ACC112 (cell line): Measurements from ENCODE around the gene MZF1.

Experiments used
- H2AFZ ChIP-seq: fragments of 200-600 bp; sonication (generic); one replicate; pipeline ENCODE4 v1.6.0; 2017; ENCODE audit warnings: antibody characterized with exemption, low read length; ENCODE audit not compliant: unreplicated experiment
- H3K27ac ChIP-seq: fragments of 200-600 bp; sonication (generic); 2 replicates; pipeline ENCODE4 v1.5.1; 2014; ENCODE audit warnings: low read depth, mild to moderate bottlenecking, antibody characterized with exemption, low read length, moderate library complexity
- H3K27me3 ChIP-seq: fragments of 200-600 bp; sonication (generic); 2 replicates; pipeline ENCODE4 v1.6.1; 2014; ENCODE audit warnings: mild to moderate bottlenecking, antibody characterized with exemption, low read length, moderate library complexity, mixed read lengths; ENCODE audit not compliant: insufficient read depth
- H3K36me3 ChIP-seq: fragments of 200-600 bp; sonication (generic); 2 replicates; pipeline ENCODE4 v1.6.1; 2016; ENCODE audit warnings: mild to moderate bottlenecking, antibody characterized with exemption, low read length, moderate library complexity, mixed read lengths; ENCODE audit not compliant: insufficient read depth
- H3K4me1 ChIP-seq: fragments of 200-600 bp; sonication (generic); one replicate; pipeline ENCODE4 v1.6.1; 2016; ENCODE audit warnings: low read length, mixed read lengths; ENCODE audit not compliant: insufficient read depth, unreplicated experiment, control insufficient read depth
- H3K4me3 ChIP-seq: fragments of 200-600 bp; sonication (generic); 2 replicates; pipeline ENCODE4 v1.5.1; 2014; ENCODE audit warnings: mild to moderate bottlenecking, low read depth, low read length
- H3K79me2 ChIP-seq: fragments of 200-600 bp; sonication (generic); one replicate; pipeline ENCODE4 v1.6.0; 2016; ENCODE audit warnings: low read length; ENCODE audit not compliant: control insufficient read depth, unreplicated experiment, insufficient read depth

MZF1 gene

GRCh38 chr19:58558623-58559274, 14.4 kb downstream of the MZF1 start:
- H2AFZ ChIP-seq = peak overlapping the region; percentile 56
- H3K27me3 ChIP-seq = no peaks in the 10 kb centered on the region
- H3K79me2 ChIP-seq = peaks cover 28% of the 10 kb centered on the region
- peaks cover 17% of the 10 kb centered on the region for H3K4me1 ChIP-seq
- H3K36me3 ChIP-seq = no peaks in the 10 kb centered on the region
- H3K27ac ChIP-seq = peak overlapping the region; percentile 98
- H3K4me3 ChIP-seq = peak overlapping the region; percentile 96

GRCh38 chr19:58558066-58558622, 15.0 kb downstream of the MZF1 start, which contains the start of gene UBE2M:
Gene UBE2M, minus strand, starts transcription at chr19:58558611. Its CDS starts 230 bp downstream, at chr19:58558381.
- Histone ChIP-seq H3K27me3 (no peaks in the 10 kb centered on the region), H2AFZ (peak within 1 kb of the TSS; percentile 56), H3K27ac (peak within 1 kb of the TSS; percentile 98), H3K4me3 (peak within 1 kb of the TSS; percentile 96), H3K4me1 (peaks cover 21% of the 10 kb centered on the region), H3K36me3 (no peaks in the 10 kb centered on the region), H3K79me2 (peaks cover 28% of the 10 kb centered on the region)

GRCh38 chr19:58557221-58558065, 15.7 kb downstream of the MZF1 start:
- Histone ChIP-seq H3K79me2 (peaks cover 28% of the 10 kb centered on the region), H3K36me3 (peaks cover 3% of the 10 kb centered on the region; the same call in 1 of the 2 replicates), H3K4me3 (peak overlapping the region; percentile 88), H3K4me1 (peaks cover 21% of the 10 kb centered on the region), H2AFZ (no peak overlapping the region), H3K27me3 (no peaks in the 10 kb centered on the region), H3K27ac (peak overlapping the region; percentile 98)

- Histone ChIP-seq H3K4me1 (peaks cover 21% of the 10 kb centered on the region), H2AFZ (no peak overlapping the region), H3K27me3 (no peaks in the 10 kb centered on the region), H3K79me2 (peaks cover 28% of the 10 kb centered on the region), H3K4me3 (peak overlapping the region; percentile 88), H3K27ac (0 out of 2 replicates have a peak overlapping the region, but pooled peaks have one; percentile 98), H3K36me3 (peaks cover 3% of the 10 kb centered on the region; the same call in 1 of the 2 replicates)
Observed at GRCh38 chr19:58556622-58557220, 16.4 kb downstream of the MZF1 start.

GRCh38 chr19:58555920-58556621, 17.1 kb downstream of the MZF1 start:
- H3K27me3 ChIP-seq = no peaks in the 10 kb centered on the region
- H3K27ac ChIP-seq = no peak overlapping the region; the same call in 1 of the 2 replicates
- H3K4me3 ChIP-seq = peak overlapping the region; percentile 88; the same call in 1 of the 2 replicates
- H3K79me2 ChIP-seq = peaks cover 28% of the 10 kb centered on the region
- peaks cover 5% of the 10 kb centered on the region for H3K36me3 ChIP-seq
- peaks cover 21% of the 10 kb centered on the region for H3K4me1 ChIP-seq
- no peak overlapping the region for H2AFZ ChIP-seq

GRCh38 chr19:58555369-58555885, 17.7 kb downstream of the MZF1 start:
- Histone ChIP-seq H3K4me1 (peaks cover 21% of the 10 kb centered on the region), H3K4me3 (peak overlapping the region; percentile 82), H3K79me2 (peaks cover 28% of the 10 kb centered on the region), H3K27ac (peak overlapping the region; percentile 89), H3K27me3 (no peaks in the 10 kb centered on the region), H3K36me3 (peaks cover 9% of the 10 kb centered on the region), H2AFZ (peak overlapping the region; percentile 70)

- H3K79me2 ChIP-seq = peaks cover 28% of the 10 kb centered on the region
- peak within 1 kb of the TSS; percentile 70 for H2AFZ ChIP-seq
- H3K36me3 ChIP-seq = peaks cover 9% of the 10 kb centered on the region
- peak within 1 kb of the TSS; percentile 82 for H3K4me3 ChIP-seq
- peaks cover 19% of the 10 kb centered on the region for H3K4me1 ChIP-seq
- H3K27me3 ChIP-seq = no peaks in the 10 kb centered on the region
- peak within 1 kb of the TSS; percentile 89 for H3K27ac ChIP-seq
Observed at GRCh38 chr19:58554494-58555368, 18.4 kb downstream of the MZF1 start, which contains the start of gene CHMP2A. Gene CHMP2A, minus strand, starts transcription at chr19:58555105. Its CDS starts 893 bp downstream, at chr19:58554212.

GRCh38 chr19:58553799-58554493, 19.2 kb downstream of the MZF1 start:
- Histone ChIP-seq H3K27ac (peak overlapping the region; percentile 89), H2AFZ (no peak overlapping the region), H3K36me3 (peaks cover 9% of the 10 kb centered on the region), H3K79me2 (peaks cover 29% of the 10 kb centered on the region), H3K4me3 (peak overlapping the region; percentile 82), H3K4me1 (peaks cover 18% of the 10 kb centered on the region), H3K27me3 (no peaks in the 10 kb centered on the region)

GRCh38 chr19:58552655-58553054, 20.5 kb downstream of the MZF1 start:
- Histone ChIP-seq H3K27me3 (no peaks in the 10 kb centered on the region), H3K4me3 (no peak overlapping the region), H3K27ac (no peak overlapping the region), H3K79me2 (peaks cover 36% of the 10 kb centered on the region), H2AFZ (no peak overlapping the region), H3K4me1 (peaks cover 18% of the 10 kb centered on the region), H3K36me3 (peaks cover 9% of the 10 kb centered on the region)
